ENCODE data around the gene ATP8B4. TPM values are rescaled to one million over a fixed set of nuclear protein-coding genes. Genes with fewer than 3 reads are reported as not detected.

ATP8B4 gene
- total RNA-seq, 4 donors from 2014 or later: 2.2 to 9.5 (median 3.0) TPM

- Histone ChIP-seq H3K4me3 (no peak overlapping the region), H3K27me3 (no peaks in the 10 kb centered on the region), H3K27ac (no peak overlapping the region), H3K4me1 (peaks cover 6% of the 10 kb centered on the region), H3K36me3 (no peaks in the 10 kb centered on the region), H3K9me3 (no peaks in the 10 kb centered on the region)
- DNase-seq (ENCODE audit: low spot score in 2 of 2): no peak
- TF ChIP-seq POLR2A (IDR thresholded peaks at IDR 0.05) (no peak), POLR2AphosphoS5 (IDR thresholded peaks at IDR 0.05) (no peak), EP300 (IDR thresholded peaks at IDR 0.05) (no peak)
- TF ChIP-seq, protein P1, sequence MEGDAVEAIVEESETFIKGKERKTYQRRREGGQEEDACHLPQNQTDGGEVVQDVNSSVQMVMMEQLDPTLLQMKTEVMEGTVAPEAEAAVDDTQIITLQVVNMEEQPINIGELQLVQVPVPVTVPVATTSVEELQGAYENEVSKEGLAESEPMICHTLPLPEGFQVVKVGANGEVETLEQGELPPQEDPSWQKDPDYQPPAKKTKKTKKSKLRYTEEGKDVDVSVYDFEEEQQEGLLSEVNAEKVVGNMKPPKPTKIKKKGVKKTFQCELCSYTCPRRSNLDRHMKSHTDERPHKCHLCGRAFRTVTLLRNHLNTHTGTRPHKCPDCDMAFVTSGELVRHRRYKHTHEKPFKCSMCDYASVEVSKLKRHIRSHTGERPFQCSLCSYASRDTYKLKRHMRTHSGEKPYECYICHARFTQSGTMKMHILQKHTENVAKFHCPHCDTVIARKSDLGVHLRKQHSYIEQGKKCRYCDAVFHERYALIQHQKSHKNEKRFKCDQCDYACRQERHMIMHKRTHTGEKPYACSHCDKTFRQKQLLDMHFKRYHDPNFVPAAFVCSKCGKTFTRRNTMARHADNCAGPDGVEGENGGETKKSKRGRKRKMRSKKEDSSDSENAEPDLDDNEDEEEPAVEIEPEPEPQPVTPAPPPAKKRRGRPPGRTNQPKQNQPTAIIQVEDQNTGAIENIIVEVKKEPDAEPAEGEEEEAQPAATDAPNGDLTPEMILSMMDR (IDR thresholded peaks at IDR 0.05): no peak
- 72% methylated on average over 6 of the region's 6 CpGs for WGBS
Measured at GRCh38 chr15:50144341-50145120, 25.5 kb upstream of the ATP8B4 start.

DNA sequence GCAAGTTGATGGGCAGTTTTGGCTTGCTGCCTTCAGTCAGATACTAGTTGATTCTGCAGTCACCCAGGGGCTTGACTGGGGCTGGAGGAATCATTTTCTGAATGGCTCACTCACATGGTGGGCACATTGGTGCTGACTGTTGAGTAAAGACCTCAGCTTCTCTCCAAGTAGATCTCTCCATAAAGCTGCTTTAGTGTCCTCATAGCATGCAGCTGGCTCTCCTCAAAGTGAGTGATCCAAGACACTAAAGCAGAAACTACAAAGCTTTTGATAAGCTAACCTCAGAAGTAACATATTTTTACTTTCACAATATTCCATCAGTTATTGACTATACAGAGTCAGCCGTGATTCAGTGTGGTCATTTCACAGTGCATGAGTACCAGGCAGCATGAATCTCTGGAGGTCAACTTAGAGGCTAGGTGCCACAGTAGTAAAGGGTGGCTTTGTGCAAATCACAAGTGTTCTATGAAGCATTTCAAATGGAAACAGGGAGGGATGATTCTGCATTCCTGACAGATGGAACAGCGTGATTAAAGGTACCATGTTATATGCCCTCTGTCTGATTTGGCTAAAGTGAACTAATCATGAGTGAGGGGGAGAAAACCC is 24.3 kb upstream of the ATP8B4 start:
- 94% methylated on average over 2 of the region's 2 CpGs for WGBS
- no peak for DNase-seq (ENCODE audit: low spot score in 2 of 2)
- TF ChIP-seq POLR2A (IDR thresholded peaks at IDR 0.05) (no peak), EP300 (IDR thresholded peaks at IDR 0.05) (no peak), POLR2AphosphoS5 (IDR thresholded peaks at IDR 0.05) (no peak)
- TF ChIP-seq, protein P1 (IDR thresholded peaks at IDR 0.05): no peak
- Histone ChIP-seq H3K9me3 (no peaks in the 10 kb centered on the region), H3K27me3 (no peaks in the 10 kb centered on the region), H3K27ac (no peak overlapping the region), H3K4me3 (no peak overlapping the region), H3K36me3 (no peaks in the 10 kb centered on the region), H3K4me1 (peaks cover 6% of the 10 kb centered on the region)

DNA sequence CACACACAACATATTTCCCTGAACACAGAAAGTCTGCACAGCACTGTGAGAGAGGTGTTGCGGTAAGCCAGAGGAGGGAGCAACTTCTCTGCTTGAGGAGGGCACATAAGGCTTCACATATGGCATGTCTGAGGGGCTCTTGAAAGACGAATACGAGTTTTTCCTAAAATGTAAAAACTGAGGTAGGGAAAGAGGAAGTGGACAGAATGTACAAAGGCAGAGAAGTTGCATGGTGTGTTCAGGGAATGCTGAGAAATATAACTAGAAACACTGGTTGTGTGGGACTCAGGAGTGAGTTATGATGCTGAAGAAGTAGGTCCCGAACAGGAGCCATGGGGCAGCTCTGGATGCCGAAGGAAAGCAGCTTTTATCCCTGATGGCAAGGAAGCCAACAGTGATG is 22.8 kb upstream of the ATP8B4 start:
- no peak for DNase-seq (ENCODE audit: low spot score in 2 of 2)
- Histone ChIP-seq H3K36me3 (no peaks in the 10 kb centered on the region), H3K27me3 (no peaks in the 10 kb centered on the region), H3K9me3 (no peaks in the 10 kb centered on the region), H3K27ac (no peak overlapping the region), H3K4me3 (no peak overlapping the region), H3K4me1 (peaks cover 6% of the 10 kb centered on the region)
- TF ChIP-seq EP300 (IDR thresholded peaks at IDR 0.05): no peak
- TF ChIP-seq, protein P1 (IDR thresholded peaks at IDR 0.05): no peak
- TF ChIP-seq POLR2AphosphoS5 (IDR thresholded peaks at IDR 0.05): no peak
- 88% methylated on average over 5 of the region's 5 CpGs for WGBS

DNA sequence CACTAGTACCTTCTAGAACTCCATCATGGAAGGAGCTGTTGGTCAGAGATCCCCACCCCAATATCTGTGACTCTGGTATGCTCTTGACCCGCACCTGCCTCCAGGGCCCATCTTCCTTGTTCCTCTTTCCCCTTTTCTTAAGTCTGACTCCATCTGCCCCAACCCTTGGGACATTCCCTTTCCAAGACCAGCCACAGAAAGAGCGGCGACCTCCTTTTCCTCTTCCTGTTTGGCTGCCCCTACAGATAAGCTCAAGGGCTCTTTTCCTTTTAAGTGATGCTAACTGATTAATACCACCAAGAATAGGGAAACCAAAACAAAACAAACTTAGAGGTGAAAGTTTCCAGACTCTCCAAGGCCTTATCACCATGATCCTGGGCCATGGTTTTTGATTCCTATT is 21.9 kb upstream of the ATP8B4 start:
- Histone ChIP-seq H3K4me1 (peaks cover 6% of the 10 kb centered on the region), H3K27ac (no peak overlapping the region), H3K9me3 (no peaks in the 10 kb centered on the region), H3K36me3 (no peaks in the 10 kb centered on the region), H3K27me3 (no peaks in the 10 kb centered on the region), H3K4me3 (no peak overlapping the region)
- TF ChIP-seq POLR2AphosphoS5 (IDR thresholded peaks at IDR 0.05) (no peak), POLR2A (IDR thresholded peaks at IDR 0.05) (no peak), EP300 (IDR thresholded peaks at IDR 0.05) (no peak)
- TF ChIP-seq, protein P1 (IDR thresholded peaks at IDR 0.05): no peak
- no peak for DNase-seq (ENCODE audit: low spot score in 2 of 2)
- 71% methylated on average over 3 of the region's 3 CpGs for WGBS

DNA sequence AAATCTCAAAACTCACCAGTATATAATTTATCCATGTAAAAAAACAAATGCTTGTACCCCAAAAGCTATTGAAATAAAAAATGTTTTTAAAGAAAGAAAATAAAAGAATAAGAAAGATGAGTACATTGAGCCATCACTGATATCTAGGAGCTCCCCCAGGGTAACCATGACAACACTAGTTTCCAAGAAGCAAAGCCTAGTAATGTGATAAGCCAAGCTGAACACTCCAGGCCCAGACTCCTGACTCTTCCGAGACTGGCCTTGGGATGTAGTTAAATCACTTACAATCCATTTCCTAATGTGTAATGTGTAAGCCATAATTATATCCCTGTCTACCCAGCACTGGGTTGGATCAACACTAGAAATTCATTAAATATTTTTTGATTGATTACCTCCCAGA is 21.1 kb upstream of the ATP8B4 start:
- no peak overlapping the region for H3K27ac ChIP-seq
- no peak for TF ChIP-seq POLR2AphosphoS5 (IDR thresholded peaks at IDR 0.05)
- no peak for TF ChIP-seq EP300 (IDR thresholded peaks at IDR 0.05)
- TF ChIP-seq POLR2A (IDR thresholded peaks at IDR 0.05): no peak
- 0% methylated on average over 1 of the region's 1 CpG for WGBS
- peaks cover 5% of the 10 kb centered on the region for H3K4me1 ChIP-seq
- H3K36me3 ChIP-seq: no peaks in the 10 kb centered on the region
- no peaks in the 10 kb centered on the region for H3K9me3 ChIP-seq
- no peaks in the 10 kb centered on the region for H3K27me3 ChIP-seq
- no peak overlapping the region for H3K4me3 ChIP-seq
- no peak for DNase-seq (ENCODE audit: low spot score in 2 of 2)
